HCEC 1CT (cell line): ENCODE data around the gene DHPS.
"Not testable (repeated sequence)": the region's sequence is repeated elsewhere in the genome, so short reads cannot be mapped to it uniquely, and the experiment has no call there.

Source experiments
- DNase-seq: peaks from one replicate; pipeline ENCODE4 v3.0.0-alpha.2; 2017

DHPS gene

DNA sequence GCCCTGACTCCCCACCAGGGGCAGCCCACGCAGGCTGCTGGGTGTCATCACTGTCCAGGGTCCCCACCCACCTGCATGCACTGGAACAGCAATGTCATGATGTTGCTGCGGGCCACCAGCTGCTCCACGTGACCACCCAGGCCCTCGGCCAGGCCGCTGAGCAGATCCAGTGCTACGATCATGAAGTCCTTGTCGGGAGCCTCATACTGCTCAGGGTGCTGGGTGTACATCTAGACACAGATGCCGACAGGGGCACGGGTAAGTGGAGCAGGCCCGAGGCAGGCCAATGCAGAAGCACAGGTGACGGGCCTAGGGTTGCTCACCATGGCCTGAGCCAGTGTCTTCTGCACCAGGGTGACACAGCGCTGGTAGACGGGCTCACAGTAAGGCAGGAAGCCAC lies 23.5 kb upstream of the DHPS start:
- DNase-seq: no peak

DNA sequence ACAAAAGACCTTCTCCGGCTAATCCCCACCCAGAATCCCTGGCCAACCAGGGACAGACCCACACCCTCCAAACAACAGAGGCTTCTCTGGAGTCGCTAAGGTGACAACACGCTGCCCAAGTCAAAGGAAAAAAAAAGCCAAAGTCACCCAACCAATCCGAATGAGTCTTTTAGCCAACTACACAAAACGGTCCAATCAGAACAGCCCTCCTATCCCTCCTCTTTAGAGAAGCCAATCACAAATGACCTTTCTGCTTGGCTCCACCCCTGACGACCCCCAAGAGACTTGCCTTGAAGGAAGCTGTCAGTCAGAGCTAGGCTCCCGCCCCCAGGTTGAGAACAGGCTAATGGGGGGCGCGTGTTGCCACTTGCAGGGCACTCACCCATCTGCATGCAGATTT lies 21.4 kb upstream of the DHPS start:
- DNase-seq: peak; percentile 22

DNA sequence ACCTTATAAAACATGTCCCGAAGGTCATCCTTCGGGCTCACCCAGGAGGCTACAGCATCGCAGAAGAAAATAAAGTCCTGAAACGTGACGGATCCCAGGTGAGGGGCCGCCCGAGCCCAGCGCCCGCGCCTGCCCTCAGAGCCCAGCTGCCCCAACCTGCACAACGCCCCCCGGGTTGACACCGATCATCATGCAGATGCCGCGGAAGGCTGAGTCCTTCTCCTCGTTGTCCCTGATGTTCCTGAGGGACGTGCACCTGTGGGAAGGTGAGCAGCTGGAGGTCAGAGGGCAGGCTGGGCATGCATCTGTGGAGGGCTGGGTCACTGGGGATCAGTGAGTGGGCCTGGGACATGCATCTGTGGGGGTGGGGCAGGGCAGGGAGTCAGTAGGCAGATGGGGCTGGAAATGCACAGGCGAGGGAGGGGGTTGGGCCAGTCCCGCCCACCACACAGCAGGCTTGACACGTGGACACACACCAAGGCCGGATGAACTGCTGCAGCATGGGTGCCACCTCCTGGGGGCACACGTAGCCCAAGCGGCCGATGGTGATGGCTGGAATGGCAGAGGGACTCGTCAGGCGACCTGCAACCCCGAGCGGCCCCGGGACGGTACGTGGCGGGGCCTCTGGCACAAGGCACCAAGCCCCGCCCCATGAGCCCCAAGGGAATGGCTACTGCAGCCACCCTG lies 20.1 kb upstream of the DHPS start:
- no peak for DNase-seq

DNA sequence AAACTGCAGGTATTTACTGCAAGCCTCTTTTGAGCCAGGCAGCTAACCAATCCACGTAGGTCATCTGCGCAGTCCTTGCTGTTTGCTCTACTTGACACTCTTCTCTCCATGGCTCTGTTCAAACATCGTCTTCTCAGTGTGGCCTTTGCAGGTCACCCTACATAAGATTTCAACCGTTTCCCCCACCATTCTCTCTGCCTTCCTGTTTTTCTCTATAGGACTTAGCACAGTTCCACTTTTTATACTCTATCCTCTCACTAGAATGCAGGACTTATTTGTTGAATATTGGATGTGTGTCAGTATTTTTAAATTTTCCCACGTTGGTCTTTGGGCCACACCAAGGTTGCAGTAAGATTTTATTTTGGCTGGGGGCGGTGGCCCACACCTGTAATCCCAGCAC lies 16.5 kb upstream of the DHPS start:
- no peak for DNase-seq

DNA sequence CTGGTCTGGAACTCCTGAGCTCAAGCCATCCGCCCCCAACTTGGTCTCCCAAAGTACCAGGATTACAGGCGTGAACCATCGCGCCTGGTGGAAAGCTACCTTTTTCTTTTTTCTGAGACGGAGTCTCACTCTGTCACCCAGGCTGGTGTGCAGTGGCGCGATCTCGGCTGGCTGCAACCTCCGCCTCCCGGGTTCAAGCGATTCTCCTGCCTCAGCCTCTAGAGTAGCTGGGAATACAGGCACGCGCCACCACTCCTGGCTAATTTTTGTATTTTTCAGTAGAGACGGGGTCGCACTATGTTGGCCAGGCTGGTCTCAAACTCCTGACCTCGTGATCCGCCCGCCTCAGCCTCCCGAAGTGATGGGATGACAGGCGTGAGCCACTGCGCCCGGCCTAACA lies 15.7 kb upstream of the DHPS start:
- DNase-seq: not testable (repeated sequence)

DNA sequence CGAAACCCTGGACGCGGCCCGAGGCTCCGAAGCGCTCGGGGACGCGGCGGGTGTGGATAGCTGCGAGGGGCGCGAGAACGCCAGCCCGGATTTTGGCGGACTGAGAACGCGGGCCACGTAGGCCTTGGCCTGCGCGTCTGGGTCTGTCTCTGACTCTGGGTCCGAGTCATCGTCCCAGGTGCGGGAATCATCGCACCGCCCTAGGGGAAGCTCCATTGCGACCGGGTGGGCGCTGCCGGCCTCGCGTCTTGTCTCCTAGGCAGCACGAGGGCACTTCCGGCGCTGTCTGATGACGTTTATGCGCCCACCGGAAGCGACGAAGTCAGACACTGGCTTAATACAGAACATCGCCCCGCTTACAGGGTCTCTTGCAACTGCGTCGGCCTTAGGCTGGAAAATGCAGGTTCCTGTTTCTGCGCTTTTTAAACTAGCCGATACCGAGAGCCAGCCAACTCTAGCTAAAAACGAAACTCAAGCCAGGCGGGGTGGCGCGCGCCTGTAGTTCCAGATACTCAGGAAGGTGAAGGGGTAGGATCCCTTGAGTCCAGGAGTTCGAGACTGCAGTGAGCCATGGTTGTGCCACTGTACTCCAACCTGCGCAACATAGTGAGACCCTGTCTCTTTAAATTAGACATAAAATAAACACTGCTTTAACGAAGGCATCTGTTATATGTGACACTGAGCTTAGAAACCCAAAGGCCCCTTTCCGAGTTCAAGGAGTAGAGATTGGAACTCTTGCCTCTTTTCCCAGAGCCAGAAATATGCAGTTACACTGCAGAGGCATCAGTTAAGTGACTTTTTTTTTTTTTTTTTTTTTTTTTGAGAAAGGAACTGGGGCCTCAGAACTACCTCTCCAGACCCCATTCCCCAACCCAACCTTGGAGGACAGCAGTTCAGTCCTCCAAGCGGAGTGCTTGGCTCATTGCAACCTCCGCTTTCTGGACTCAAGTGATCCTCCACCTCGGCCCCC lies 15.0 kb upstream of the DHPS start, which contains the start of gene FBXW9:
FBXW9 (minus strand) TSS at position 266 of the 970 bp plus-strand sequence; CDS start at position 216, 50 bp downstream.
- peak; percentile 81 for DNase-seq

DNA sequence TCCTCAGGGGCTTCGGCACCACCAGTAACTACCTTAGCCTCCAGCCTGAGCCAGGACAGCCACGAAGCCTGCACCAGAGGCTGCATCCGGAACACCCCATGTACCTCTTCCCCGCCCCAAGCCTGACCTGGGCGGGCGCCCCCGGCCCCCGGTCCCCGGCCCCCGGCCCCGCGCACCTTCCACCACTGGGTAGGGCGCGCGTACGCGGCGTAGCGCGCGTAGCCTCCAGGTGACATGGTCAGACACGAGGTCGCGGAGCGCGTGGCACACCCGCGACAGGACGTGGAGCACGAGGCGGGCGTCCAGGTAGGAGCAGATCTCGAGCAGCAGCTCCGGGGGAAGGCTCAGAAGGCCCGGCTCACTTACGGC lies 14.3 kb upstream of the DHPS start:
- DNase-seq: no peak

DNA sequence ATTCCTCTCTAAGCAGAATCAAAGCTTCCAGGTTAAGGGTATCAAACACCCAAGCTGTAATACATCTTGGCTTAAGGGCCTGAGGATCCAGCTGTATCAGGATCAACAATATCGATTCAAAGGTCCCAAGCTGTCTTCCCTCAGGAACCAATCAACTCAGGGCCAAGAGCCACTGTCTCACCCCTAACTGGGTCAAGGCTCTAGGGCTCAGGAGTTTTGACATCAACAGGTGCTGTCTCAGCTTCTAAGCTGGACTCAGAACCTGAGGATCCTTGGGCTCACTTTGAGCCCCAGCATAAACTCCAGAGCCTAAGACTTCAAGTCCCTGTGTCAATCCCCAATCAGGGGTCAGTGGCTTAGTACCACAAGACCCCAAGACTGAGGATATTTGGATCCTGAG lies 13.8 kb upstream of the DHPS start:
- no peak for DNase-seq

DNA sequence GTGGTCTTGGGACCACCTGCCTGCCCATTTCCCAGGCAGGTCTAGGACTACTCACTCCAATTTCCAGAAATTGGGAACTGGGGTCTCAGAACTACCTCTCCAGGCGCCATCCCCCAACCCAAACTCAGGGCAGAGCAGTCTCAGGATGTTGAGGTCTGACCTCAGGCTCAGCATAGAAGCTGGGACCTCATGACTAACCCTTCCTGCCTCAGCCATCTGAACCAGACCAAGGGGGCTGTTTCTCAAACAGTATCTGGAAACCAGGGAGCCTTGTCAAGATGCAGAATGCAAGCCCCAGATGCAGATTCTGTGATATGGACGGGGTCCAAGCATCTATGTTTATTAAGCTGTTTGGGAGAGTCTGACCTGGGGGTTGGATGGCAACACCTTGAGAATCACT lies 13.4 kb upstream of the DHPS start:
- no peak for DNase-seq

DNA sequence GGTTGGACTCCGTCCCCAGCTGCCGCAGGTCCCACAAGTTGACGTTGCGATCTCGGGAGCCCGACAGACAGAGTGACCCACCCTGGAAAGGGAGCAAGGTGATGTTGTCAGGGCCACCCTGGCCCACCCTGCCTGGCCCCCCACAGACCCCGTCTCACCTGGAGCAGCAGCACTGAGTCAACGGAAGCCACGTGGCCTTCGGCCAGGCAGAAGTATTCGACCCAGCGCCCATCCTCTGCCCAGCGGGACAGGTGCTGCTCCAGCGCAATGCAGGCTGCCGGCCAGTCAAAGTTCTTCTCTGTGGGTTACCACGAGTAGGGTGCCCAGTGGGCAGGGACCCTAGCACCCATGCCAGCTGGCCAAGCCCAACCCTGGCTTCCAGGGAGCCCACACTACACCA lies 13.0 kb upstream of the DHPS start:
- DNase-seq: no peak

DNA sequence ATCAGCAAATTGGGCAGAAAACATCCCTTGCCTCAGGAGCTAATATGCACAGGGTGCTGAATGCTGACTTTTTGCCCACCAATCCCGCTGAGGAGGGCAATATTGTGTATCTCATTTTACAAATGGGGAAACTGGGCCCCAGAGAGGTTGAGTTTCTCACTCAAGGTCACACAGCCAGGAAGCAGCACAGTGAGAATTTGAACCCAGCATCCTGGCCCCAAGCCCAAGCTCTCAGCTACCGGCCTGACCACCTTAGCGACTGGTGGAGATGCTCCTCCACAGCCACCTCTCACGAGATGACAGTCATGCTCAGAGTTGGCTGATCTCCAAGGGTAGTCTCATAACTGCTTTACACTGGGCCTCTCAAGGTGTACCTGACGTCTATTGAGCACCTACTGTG lies 11.3 kb upstream of the DHPS start:
- no peak for DNase-seq

DNA sequence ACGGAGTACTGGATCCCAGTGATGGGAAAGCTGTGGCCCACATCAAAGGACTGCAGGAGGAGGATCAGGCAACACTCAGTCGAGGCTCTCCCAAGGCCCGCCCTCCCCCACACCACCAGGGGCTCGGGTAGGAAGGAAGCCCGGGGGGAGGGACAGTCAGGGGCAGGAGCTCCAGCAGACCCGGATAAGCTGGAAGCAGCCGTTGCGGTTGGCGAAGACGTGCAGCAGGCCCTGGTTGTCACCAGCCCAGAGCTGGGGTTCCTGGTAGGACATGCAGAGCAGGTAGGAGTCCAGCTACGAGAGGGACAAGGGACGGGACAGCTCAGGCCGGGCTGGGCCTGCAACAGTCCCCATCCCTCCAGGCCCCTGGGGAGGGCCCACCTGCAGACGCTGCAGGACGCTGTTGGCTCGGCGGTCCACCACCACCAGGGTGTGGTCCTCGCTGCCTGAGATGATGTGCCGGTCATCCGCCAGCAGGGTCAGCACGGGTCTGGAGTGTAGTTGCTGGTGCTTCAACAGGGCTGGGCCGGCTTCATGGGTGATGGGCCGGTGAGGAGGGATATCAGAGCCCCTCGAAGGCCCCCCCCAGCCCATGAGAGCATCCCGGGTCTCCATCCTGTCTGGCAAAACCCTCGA lies 8.0 kb upstream of the DHPS start:
- no peak for DNase-seq

DNA sequence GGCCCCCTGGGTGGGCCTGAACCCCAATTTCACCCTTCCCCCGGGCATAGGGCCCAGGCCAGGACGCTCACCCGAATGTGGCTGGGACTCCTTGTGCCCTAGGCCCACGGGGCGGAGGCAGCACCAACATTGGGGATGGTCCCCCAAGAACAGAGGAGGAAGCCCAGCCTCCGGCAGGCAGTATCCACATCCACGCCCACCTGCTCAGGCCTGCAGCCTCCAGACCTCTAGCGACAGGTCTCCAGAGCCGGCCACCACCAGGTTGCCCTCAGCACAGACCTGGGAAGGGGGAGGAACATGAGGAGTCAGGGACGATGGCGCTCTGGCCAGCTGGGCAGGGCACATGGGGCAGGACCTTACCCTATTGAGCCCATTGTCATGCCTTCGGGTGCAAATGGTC lies 7.3 kb upstream of the DHPS start:
- no peak for DNase-seq

DNA sequence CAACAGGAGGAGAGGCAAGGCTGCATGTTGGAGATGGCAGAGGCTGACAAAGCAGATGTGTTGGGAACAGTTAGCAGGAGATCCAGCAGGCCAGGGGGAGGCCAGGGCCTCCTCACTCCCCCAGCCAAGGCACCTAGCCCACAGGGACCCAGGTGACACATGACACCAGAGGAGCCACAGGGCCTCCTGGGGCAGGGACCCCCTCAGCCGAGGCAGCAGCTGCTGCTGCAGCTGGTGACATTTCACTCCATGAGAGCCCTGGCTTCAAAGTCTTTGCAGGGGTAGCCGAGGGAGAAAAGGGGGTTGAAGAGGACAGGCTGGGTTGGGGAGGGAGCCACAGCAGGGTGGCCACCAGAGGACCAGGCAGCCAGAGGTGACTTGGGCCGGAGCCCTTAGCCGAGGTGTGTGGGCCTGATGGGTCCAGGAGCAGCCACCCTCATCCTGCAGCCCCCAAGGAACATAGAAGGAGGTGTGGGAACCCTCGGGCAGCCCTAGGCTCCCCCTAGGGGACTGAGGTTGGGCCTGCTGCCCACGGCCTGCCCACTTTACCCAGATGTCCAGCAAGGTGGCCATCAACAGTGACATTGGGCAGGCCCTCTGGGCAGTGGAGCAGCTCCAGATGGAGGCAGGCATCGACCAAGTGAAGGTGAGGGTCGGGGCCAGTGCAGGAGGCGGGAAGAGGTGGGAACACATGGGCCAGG lies 6.0 kb upstream of the DHPS start, which contains the start of gene GNG14:
GNG14 (plus strand) TSS at position 503 of the 701 bp plus-strand sequence; CDS start at position 554, 51 bp downstream.
- no peak for DNase-seq

DNA sequence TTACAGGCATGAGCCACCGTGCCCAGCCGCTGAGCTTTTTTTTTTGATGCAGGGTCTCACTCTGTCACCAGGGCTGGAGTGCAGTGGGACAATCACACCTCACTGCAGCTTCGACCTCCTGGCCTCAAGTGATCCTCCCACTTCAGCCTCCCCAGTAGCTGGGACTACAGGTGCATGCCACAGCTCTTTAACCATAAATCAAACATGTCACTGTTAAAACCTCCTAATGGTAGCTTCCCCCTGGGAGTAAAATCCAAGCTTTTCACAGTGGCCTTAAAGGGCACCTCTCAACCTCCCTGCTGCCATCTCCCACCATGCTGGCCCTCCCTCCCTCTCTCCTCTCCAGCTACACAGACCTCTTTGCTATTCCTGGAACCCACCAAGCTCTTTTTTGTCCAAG lies 4.2 kb upstream of the DHPS start:
- no peak for DNase-seq

DNA sequence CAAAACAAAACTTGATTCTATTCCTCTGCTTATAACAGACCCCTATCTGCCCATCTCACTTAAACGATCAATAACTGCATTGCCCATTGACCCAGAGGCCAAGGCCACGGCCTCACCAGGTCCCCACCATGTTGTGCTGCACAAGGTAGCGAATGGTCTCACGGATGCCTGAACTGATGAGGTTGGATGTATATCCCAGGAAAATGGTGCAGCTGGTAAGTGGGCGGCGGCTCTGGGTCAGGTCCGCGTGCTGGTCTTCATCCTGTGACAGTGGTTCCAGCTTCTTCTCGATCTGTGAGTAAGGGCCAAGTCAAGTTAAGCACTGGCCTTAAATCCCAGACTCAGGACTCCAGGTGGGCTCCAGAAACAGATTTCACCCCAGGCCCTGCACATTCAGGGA lies 1.6 kb downstream of the DHPS start:
- DNase-seq: no peak

DNA sequence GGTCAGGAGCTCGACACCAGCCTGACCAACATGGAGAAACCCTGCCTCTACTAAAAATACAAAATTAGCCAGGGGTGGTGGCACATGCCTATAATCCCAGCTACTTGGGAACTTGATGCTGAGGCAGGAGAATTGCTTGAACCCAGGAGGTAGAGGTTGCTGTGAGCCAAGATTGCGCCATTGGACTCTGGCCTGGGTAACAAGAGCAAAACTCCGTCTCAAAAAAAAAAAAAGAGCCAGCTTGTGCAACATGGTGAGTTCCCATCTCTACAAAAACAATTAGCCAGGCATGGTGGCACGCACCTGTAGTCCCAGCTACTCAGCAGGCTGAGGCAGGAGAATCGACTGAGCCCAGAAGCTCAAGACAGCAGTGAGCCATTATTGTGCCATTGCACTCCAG lies 3.6 kb downstream of the DHPS start:
- not testable (repeated sequence) for DNase-seq

DNA sequence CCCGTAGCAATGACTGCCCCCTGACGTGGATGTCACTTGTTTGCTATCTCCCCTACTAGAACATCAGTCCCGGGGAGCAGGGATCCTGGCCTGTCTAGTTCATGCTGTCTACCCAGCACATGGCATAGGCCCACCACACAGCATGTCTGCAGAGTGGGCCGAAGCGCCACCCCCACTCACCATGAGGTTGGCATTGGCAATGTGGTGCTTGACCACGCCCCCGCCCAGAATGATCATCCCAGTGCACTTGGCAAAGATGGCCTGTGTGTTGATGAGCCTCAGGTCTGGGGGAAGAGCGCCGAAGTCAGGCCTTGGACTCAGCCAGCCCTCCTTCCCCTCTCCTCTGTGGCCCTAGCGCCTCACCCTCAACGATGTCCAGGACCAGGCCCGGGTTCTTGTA lies 4.8 kb downstream of the DHPS start:
- DNase-seq: no peak

DNA sequence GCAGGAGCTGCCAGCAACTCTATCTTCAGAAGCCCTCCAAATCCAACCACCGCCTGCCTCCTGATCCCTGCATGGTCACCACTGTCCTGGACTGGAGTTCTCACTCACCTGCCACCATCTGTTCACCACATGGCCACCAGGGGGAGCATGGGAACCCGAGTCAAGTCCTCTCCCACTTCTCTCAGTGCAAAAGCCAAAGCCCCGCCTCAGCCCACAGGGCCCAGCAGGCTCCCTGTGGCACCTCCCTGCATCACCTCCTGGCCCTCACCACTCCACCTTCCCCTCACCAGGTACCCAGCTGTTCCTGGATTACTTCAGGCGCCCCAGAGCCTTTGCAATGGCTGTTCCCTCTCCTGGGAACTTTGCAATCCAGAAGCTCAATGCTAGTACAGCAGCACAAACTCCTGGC lies 5.3 kb downstream of the DHPS start:
- DNase-seq: peak; percentile 64

DNA sequence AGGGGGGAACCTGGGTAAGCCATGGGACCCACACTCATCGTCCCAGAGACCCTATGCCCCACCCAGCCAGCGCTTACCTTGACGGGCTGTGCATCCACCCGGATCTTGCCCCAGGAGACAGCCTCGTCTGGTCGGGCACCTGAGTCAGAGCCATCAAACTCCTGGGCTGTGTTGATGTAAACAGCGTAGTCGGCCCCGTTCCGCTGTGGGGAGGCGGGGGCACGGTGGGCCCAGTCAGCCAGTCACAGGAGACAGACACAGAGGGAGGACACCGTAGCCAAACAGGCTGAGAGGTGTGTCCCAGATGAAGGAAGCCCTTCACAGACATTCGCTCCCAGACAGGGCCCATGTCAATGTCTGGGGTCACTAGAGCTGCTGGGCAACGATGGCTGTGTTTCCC lies 5.7 kb downstream of the DHPS start:
- DNase-seq: no peak

DNA sequence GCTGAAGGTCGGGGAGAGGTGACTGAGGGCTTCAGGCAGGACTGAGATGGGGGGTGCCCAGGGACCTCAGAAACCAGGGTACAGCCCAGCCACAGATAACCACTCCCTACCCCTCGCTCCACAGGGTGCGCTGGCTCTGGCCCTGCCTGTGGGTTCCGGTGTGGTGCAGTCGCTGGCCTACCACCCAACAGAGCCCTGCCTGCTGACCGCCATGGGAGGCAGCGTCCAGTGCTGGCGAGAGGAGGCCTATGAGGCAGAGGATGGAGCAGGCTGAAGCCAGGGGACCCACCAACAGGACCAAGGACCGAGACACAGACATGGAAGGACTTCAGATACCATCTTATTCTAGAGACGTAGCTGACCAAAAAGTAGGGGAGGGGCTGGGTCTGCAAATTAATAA lies 6.3 kb downstream of the DHPS start:
- no peak for DNase-seq

DNA sequence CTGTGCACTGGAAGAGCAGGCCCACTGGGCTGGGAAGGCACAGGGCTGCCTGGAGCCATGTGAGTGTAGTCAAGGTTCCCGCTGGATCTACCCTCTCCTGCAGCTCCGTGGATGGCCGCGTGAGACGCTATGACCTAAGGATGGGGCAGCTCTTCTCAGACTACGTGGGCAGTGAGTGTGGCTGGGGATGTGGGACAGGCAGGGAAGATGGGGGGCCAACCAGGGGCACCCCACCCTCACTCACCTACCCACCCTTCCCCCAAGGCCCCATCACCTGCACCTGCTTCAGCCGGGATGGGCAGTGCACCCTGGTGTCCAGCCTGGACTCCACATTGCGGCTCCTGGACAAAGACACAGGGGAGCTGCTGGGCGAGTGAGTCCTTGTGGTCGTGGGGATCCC lies 8.9 kb downstream of the DHPS start:
- DNase-seq: no peak
